GM21825 (cell line): ENCODE results near the gene CARD19.

Source experiments
- ATAC-seq: cut with Tn5 transposase; IDR thresholded peaks from one replicate; pipeline ENCODE4 v1.9.1; 2021; ENCODE audit warnings: mild to moderate bottlenecking, moderate library complexity; ENCODE audit not compliant: unreplicated experiment

CARD19 gene

DNA sequence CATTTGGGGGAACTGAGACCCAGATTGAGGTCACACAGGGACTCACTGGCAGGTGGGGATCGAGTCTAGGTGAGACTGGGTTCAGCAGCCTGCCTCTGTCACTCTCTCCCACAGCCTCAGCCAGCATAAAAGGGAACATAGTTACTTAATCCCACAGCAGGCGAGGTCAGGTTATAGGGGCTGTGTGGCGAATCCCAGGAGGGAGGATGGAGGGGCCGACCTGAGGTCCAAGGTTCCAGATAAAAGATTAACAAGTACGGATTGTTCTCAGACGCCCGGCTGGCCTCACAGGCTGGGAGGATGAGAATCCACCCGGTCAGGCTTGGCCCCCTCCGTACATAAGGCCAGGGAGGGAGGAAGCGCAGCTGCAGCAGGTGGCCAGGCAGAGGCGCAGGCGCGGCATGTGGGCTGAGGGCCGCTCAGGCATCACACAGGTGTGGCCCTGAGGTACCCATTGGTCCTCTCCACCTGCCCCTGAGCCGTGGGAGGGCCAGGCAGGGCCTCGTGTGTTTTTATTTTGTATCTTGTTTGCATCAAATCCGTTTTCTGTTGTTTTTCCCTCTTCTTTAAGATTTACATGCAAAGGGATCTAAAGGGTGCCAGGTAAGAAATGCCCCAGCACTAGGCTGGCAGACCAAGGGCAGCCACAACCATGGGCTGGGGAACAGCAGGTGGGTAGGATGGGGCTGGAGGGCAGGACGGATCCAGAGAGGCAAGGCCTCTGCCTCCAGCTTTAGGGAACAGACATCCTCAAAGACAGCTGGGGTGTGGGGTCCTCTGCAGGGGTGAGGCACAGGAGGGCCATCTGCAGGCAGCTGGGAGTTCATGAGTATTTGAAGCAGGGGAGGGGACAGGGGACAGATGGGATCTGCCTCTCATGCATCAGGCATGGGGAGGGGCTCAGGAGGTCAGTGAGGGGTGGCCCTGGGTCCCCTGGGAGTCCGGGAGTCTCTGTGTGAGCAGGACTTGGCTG is 33.9 kb upstream of the CARD19 start:
- ATAC-seq: peak; percentile 30

DNA sequence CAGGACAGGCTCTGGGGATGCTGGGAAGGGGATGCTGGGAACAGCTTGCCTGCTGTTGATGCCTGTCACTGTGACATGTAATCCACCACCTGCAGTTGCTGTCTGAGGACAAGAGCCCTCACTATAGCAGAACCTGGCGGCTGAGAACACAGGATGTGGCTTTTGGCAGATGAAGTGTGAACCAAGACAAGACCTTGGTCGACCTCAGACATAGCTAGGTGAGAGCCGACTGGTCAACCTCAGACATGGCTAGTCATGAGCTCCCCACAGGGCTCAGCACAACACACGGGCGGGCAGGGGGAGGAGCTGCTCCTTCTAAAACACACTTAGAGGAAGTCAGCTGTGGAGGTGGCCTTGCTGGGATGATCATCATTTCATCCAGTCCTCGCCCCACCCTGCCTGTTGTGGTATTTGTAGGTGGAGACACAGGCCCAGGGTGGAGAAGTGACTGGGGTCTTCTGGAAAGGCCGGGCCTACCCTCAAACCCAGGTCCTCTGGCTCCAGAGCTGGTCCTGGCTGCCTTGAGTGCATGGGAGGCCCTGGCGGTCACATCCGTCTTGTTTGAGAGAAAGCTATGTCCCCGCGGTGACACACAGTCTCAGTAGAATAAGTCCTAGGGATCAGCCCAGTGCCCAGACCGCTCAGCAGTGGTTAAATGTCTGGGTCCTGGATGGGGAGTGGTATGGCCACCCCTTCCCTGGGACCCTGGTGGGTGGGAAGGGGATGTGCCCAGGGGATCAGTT is 31.5 kb upstream of the CARD19 start:
- peak; percentile 86 for ATAC-seq

DNA sequence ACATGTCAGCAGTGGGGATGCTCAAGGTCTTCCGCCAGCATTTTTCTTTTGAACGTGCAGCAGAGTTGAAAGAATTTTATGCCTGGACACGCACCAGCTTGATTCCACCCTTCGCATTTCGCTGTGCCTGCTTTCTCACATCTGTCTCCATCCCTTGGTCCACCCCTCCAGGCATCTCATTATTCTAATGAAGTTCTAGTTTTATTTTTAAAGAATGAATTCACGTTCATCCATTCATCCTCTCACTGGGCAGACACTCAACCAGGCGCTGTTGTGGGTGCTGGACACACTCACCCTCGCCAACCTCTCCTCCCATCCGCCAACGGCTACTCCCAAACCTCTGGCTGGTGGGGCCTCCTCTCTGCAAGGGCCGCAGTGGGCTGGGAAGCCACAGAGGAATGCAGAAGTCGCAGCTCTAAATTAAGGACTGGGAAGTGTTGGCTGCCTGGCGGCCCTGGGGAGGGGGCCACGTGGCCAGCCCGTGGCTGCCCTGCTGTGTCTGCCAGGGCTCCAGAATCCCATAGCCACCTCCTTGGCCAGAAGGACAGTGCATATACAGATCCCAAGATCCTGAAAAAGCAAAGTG is 30.8 kb upstream of the CARD19 start:
- no peak for ATAC-seq

DNA sequence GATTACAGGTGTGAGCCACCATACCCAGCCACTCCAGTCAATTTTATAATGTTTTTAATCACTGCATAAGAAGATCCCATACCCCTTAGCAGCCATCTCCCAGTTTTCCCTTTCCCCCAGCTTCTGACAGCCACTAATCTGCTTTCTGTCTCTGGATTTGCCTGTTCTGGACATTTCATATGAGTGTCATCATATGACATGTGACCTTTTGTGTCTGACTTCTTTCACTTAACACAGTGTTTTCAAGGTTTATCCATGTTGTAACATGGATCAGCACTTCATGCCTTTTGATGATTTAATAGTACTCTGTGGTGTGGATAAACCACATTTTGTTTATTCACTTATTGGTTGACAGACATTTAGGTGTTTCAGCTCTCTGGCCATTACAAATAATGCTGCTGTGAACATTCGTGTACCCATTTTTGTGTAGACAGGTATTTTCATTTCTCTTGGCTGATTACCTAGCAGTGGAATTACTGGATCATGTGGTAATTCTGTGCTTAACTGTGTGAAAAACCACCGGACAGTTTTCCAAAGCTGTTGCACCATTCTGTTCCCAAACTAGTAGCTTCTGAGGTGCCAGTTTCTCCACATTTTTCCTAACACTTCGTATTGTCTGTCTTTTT is 28.9 kb upstream of the CARD19 start:
- no peak for ATAC-seq

DNA sequence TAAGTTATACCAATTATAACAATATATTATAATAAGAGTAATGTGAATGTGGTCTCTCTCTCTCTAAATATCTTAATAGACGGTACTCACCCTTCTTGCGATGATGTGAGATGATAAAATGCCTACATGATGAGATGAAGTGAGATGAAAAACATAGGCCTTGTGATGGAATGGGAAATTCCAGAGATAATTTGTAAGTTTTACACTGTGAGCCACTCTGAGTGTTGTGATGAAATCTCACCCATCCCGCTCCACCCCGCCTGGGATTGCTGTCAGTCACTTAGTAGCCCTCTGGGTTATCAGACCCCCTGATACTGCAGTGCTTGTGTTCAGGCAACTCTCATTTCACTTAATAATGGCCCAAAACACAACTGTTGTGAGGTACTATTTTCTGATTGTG is 27.1 kb upstream of the CARD19 start:
- ATAC-seq: no peak

DNA sequence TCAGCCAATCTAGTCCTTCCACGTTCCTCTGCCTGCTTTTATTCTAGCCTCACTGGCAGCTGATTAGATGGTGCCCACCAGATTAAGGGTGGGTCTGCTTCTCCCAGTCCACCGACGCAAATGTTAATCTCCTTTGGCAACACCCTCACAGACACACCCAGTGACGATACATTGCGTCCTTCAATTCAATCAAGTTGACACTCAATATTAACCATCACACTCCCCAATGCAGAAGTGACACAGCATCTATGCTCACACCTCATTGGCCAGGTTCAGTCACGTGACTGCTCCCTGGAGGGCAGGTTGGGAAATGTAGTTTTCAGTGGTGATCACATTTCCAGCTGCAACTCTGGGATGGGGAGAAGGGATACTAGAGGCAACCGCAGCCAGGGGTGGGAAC is 24.6 kb upstream of the CARD19 start:
- no peak for ATAC-seq

DNA sequence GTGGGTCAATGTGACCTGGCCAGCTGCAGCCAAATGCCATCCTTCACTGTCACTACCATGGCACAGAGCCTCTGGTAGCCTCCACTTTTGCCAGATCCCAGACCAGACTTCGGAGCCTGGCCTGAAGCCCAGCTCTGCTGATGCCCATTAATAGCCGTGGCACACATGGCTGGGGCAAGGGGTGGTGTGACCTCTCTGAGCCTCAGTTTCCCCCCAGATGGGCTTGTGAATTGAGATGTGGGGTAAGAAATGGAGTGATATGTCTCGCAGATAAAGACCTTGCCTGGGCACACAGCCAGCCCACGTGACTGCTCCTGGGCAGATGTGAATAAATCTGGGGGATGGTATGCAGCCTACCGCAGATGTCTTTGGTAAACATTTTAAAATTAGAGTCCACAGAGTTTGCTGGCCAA is 23.6 kb upstream of the CARD19 start:
- ATAC-seq: no peak

DNA sequence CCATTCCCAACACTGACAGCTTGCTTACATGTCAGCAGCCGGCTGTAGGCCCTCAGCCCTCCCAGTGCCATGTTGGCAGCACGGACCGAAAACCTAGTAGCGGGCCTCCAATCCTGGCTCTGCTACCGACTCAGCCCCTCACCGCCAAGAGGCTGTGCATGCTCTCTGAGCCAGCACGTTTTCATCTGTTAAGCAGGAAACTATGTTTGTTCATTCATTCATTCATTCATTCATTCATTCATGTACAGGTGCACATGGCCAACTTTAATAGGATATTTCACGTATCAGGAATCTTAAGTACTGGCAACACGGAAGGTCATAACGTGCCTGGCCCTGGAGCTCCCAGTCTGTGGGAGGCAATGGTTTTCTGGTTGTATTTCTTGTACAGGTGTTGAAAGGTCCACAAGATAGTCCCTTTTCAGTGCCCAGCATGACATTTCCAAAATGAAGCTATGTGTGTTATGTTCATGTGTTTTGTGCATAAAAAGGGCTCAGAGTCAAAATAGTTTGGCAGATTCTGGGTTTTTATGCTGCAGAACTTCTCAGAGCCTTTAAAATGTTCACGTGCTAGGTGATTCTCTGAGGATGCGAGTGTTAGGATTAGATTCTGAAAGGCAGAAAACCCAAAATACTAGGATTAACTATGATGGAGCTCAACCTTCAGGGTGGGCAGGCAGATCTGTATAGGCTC is 19.8 kb upstream of the CARD19 start:
- ATAC-seq: no peak

DNA sequence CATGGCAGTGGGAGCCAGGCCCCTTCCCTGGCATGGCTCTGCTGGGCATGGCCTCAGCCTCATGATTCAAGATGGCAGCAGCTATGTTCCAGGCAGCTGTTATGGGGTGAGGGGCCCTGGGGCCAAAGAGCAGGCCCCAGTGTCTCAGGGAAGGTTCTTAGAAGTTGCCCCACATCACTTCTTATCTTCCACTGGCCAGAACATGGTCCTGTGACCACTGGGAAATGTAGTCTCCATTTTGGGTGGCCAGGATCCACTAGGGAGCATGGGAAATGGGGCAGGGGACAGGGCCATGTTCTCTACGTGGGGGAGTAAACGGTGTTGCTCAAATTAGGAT is 19.3 kb upstream of the CARD19 start:
- no peak for ATAC-seq

DNA sequence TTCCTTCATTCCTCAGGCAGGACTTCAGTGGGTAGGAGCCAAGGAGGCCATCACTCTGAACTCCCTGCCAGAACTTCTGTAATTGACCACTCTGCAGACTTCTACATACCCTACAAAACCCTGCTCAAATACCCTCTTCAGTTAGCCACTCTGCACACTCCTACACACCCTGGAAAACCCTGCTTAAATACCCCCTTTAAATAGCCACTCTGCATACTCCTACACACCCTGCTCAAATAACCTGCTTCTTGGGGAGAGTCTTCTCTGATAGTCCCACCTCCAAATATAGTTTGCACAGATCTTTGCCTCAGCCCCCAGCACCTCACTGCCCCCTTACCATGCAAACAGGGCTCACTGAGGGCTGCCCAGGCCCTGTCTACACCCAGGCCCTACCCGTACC is 18.6 kb upstream of the CARD19 start:
- no peak for ATAC-seq

DNA sequence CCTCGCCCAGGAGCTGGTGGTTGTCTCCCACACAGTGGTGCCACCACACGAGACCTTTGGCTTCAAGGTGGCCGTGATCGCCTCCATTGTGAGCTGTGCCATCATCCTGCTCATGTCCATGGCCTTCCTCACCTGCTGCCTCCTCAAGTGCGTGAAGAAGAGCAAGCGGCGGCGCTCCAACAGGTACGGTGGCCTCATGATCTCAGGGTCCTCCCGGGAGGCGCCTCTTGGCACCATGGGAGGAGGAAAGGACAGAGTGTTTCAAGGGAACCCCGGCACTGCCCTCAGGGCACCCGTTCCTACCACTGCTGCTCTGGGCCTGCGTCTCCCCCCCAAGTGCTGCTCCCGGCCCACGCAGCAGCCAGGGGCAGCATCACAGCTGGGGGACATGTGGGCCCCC is 18.2 kb upstream of the CARD19 start:
- ATAC-seq: no peak

DNA sequence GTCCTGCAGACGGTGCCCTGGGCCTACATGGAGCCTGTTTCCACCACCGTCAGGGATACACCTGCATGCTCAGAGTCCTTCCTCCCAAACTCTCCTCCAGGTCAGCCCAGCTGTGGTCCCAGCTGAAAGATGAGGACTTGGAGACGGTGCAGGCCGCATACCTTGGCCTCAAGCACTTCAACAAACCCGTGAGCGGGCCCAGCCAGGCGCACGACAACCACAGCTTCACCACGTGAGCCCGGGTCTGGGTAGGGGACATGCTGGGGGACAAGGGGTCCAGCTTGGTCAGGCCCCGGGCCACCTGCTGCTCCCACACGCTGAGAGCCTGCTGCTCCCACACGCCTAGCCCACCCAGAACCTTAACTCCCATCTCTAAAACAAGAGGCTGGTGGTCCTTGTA is 16.6 kb upstream of the CARD19 start:
- no peak for ATAC-seq

DNA sequence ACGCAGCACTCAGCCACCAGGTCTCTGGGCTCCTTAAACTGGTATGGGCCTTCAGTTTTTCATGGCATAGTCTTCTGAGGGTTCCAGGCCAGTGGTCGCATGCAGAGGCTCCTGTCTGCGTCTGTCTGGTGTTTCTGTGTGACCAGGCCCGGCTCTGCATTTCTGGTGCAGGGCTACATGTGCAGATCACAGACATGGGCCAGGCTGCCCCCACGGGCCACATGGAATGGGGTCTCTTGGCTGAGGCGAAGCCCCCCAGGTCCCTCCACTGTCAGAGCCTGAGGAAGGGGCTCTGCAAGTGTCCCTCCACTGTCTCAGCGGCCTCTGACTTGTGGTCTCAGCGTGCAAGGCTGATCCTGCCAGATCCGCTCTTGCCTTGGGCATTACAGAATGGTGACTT is 15.6 kb upstream of the CARD19 start:
- ATAC-seq: no peak

DNA sequence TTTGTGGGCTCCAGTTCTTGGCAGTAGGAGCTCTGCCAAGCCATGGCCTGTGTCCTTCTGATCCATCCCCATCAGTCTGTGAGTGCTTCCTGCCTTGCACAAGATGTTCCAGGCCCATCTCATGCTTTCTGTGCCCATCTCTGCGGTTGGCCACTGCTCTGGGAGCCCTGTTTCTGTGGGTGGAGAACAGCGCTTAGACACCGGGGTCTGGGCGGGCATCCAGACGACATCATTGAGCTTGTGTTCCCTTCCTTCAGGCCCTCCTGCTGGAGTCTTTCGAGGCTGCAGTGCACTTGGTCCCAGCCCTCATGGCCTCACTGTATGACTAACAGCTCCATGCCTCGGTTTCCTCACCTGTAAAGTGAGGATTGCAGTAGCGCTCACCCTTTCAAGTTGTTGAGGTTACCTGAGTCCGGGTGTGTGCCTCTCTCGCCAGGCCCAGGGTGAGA is 14.9 kb upstream of the CARD19 start:
- ATAC-seq: no peak

DNA sequence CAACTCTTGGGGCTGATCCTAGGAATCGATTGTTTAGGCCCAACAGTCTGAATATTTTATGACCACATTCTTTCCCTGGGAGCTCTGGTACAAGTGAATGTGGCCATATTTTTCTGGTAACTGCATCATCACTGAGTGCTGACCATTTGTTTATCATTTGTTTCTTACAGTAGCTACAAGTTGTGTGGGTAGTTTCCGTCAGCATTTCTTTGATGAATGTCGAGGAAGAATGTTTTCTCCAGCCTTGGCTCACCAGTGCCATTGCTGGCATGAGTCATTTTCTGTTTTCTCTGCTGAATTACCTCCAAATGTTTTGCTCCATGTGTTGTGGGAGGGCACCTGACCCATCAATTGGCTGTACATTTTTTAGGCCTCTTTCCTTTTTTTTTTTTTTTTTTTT is 14.1 kb upstream of the CARD19 start:
- no peak for ATAC-seq

DNA sequence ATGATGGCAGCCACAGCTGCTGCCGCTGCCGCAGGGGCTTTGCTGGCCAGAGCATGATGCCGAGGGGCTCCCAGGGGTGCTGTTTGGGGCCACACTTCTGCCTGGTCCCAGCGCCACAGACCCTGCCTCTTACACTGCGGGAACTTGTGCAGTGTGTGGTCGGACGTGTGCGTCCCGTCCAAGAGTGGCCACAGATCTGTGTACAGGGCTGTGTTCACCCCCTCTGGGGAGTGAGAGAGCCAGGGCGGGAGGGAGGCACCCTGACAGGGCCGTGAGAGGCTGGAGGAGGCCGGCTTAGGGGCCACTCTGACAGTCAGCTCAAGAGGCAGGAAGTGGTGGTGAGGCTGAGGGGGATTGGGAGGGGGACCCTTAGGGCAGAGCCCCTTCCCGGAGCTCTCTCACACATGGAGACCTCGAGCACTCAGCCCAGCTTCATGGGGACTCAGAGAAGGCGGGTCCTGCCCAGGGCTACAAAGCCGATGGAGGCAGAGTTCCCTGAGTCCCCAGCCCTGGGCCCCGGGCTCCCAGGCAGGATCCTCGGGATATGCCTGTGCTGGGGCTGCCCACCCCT is 13.1 kb upstream of the CARD19 start:
- no peak for ATAC-seq

DNA sequence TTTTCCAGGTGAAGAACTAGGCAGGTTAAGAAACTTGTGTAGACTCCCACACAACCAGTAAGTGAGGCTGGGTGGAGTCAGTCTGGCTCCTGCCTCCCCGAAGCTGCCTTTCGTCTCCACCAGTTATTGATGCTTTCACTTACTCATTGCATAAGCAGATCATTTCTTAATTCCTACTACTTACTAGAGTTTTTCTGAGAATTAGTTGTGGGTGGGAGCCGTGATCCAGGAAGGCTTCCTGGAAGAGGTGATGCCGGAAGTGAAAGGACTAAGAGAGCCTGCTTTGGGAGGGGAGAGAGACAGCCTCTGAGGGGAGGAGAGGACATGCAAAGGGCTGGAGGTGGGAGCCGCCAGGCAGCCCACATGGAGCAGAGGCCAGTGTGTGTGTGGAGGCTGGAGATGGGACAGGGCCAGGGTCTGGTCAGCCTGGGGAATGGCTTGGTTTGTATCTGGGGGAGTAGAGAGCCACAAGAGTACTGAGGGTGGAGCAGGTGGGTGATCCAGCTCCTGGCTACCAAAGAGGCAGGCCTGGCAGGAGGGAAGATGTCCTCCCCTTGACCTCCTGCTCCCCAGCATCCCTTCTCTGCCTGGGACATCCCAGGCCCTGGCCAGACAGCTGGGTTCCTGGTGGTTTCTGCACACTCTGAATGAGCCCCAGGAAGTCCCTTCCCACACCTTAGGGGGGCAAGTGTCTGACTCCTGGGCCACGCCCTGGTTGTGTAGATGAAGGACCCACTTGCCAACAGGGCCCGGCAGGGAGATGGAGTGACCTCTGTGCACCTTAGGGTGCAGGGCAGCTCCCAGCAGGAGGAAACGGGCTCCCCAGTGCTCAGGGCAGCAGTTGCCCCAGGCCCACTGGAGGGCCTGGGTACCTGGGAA is 12.2 kb upstream of the CARD19 start:
- no peak for ATAC-seq

DNA sequence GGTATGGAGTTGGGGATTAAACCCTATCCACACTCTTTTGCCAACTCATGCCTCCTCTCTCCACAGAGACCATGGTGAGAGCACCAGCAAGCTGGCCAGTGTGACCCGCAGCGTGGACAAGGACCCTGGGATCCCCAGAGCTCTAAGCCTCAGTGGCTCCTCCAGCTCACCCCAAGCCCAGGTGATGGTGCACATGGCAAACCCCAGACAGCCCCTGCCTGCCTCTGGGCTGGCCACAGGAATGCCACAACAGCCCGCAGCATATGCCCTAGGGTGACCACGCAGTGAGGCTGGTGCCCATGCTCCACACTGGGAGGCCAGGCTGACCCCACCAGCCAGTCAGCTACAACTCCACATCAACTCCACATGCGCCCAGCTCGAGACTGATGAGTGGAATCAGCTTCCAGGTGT is 11.5 kb upstream of the CARD19 start:
- no peak for ATAC-seq

DNA sequence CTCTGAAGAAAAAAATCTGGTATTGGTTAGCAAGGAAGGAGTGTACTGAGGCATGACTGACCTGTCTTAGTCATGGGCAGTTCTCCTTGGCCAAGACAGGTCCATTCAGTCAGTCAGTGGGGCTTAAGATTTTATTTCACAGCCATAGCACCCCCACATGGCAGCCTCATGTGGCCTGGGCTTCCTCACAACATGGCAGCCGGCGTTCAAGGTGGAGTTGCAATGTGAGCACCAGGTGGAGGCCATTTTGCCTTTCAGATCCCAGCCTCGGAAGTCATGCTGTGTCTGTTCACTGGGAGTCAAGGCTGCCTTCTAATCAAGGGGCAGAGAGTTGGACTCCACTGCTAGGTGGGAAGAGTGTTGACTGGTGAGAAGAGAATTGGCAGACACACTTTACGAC is 10.3 kb upstream of the CARD19 start:
- no peak for ATAC-seq
